Measurements from ENCODE around the gene AIG1.

AIG1 gene

GRCh38 chr6:143329323-143329722 lies 268.6 kb downstream of the AIG1 start:
- Histone ChIP-seq H3K27me3 (ENCODE audit: insufficient read depth, low read depth) (no peaks in the 10 kb centered on the region), H3K27ac (no peak overlapping the region), H3K9ac (no peak overlapping the region), H2AFZ (ENCODE audit: low read depth) (no peak overlapping the region), H3K4me2 (no peak overlapping the region), H3K36me3 (ENCODE audit: insufficient read depth) (no peaks in the 10 kb centered on the region), H3K4me1 (ENCODE audit: low read depth, poor library complexity, severe bottlenecking) (no peaks in the 10 kb centered on the region), H3K4me3 (IDR thresholded peaks at IDR 0.05; ENCODE audit: insufficient read depth, low read depth, low read length) (no peak overlapping the region), H3K79me2 (ENCODE audit: insufficient read depth, low read depth) (no peaks in the 10 kb centered on the region), H4K20me1 (ENCODE audit: insufficient read depth) (no peaks in the 10 kb centered on the region)
- TF ChIP-seq CTCF (conservative IDR thresholded peaks at IDR 0.05; ENCODE audit: low read depth, low read length) = no peak

GRCh38 chr6:143331362-143331761 lies 270.7 kb downstream of the AIG1 start:
- Histone ChIP-seq H4K20me1 (ENCODE audit: insufficient read depth) (no peaks in the 10 kb centered on the region), H3K4me2 (no peak overlapping the region), H3K79me2 (ENCODE audit: insufficient read depth, low read depth) (no peaks in the 10 kb centered on the region), H3K4me1 (ENCODE audit: low read depth, poor library complexity, severe bottlenecking) (no peaks in the 10 kb centered on the region), H3K36me3 (ENCODE audit: insufficient read depth) (no peaks in the 10 kb centered on the region), H3K9ac (no peak overlapping the region), H3K27ac (no peak overlapping the region), H2AFZ (ENCODE audit: low read depth) (no peak overlapping the region), H3K4me3 (IDR thresholded peaks at IDR 0.05; ENCODE audit: insufficient read depth, low read depth, low read length) (no peak overlapping the region), H3K27me3 (ENCODE audit: insufficient read depth, low read depth) (no peaks in the 10 kb centered on the region)
- no peak for TF ChIP-seq CTCF (conservative IDR thresholded peaks at IDR 0.05; ENCODE audit: low read depth, low read length)

GRCh38 chr6:143332153-143332845 lies 271.6 kb downstream of the AIG1 start:
- H3K4me1 ChIP-seq (ENCODE audit: low read depth, poor library complexity, severe bottlenecking) = no peaks in the 10 kb centered on the region
- no peak overlapping the region for H2AFZ ChIP-seq (ENCODE audit: low read depth)
- no peaks in the 10 kb centered on the region for H3K79me2 ChIP-seq (ENCODE audit: insufficient read depth, low read depth)
- H3K27ac ChIP-seq = no peak overlapping the region
- no peak overlapping the region for H3K4me3 ChIP-seq (IDR thresholded peaks at IDR 0.05; ENCODE audit: insufficient read depth, low read depth, low read length)
- no peaks in the 10 kb centered on the region for H3K36me3 ChIP-seq (ENCODE audit: insufficient read depth)
- H3K27me3 ChIP-seq (ENCODE audit: insufficient read depth, low read depth) = no peaks in the 10 kb centered on the region
- no peak overlapping the region for H3K4me2 ChIP-seq
- no peak for TF ChIP-seq CTCF (conservative IDR thresholded peaks at IDR 0.05; ENCODE audit: low read depth, low read length)
- H3K9ac ChIP-seq = no peak overlapping the region
- no peaks in the 10 kb centered on the region for H4K20me1 ChIP-seq (ENCODE audit: insufficient read depth)

GRCh38 chr6:143333081-143333480 lies 272.4 kb downstream of the AIG1 start:
- no peaks in the 10 kb centered on the region for H3K4me1 ChIP-seq (ENCODE audit: low read depth, poor library complexity, severe bottlenecking)

More at GRCh38 chr6:143333081-143333480, 272.4 kb downstream of the AIG1 start:
- Histone ChIP-seq H3K79me2 (ENCODE audit: insufficient read depth, low read depth) (no peaks in the 10 kb centered on the region), H3K27ac (no peak overlapping the region), H3K36me3 (ENCODE audit: insufficient read depth) (no peaks in the 10 kb centered on the region), H2AFZ (ENCODE audit: low read depth) (no peak overlapping the region), H3K4me3 (IDR thresholded peaks at IDR 0.05; ENCODE audit: insufficient read depth, low read depth, low read length) (no peak overlapping the region), H3K9ac (no peak overlapping the region), H3K4me2 (no peak overlapping the region), H3K27me3 (ENCODE audit: insufficient read depth, low read depth) (no peaks in the 10 kb centered on the region), H4K20me1 (ENCODE audit: insufficient read depth) (no peaks in the 10 kb centered on the region)
- TF ChIP-seq CTCF (conservative IDR thresholded peaks at IDR 0.05; ENCODE audit: low read depth, low read length) = no peak
